H1 (cell line): ENCODE measurements around the gene TRAF3. TPM values are rescaled to one million over a fixed set of nuclear protein-coding genes. Genes with fewer than 3 reads are reported as not detected.

Experiments
- CTCF ChIA-PET: fragments of 300-600 bp; sonication (Branson Sonifier 250); formaldehyde crosslinking; loops from one replicate; lab custom pipeline; 2021; ENCODE audit not compliant: partially characterized antibody; lab: Charles Lee
- POLR2A ChIA-PET: fragments of 300-600 bp; sonication (Branson Sonifier 250); formaldehyde crosslinking; loops from one replicate; lab custom pipeline; 2021; ENCODE audit warnings: inconsistent platforms; ENCODE audit not compliant: partially characterized antibody; lab: Charles Lee
- DNase-seq, 2 experiments: peaks; one replicate each; pipeline versions ENCODE4 v3.0.0 to v3.0.0-alpha.2; 2010 to 2022; ENCODE audit warnings: low spot score in 2 of 2, low read depth in 1 of 2, mixed read lengths in 1 of 2
- FAIRE-seq: peaks from 2 replicates; lab custom pipeline; 2011; peaks lifted over from hg19 to GRCh38; lab: Jason Lieb, UNC
- H2AFZ ChIP-seq: 2 replicates; pipeline ENCODE4 v1.8.1; 2012; ENCODE audit warnings: low read length, inconsistent platforms
- H2AK5ac ChIP-seq: 2 replicates; pipeline ENCODE4 v1.6.1; 2013; ENCODE audit warnings: low read depth, low read length
- H2BK120ac ChIP-seq: replicated peaks from 2 replicates; pipeline ENCODE3; 2013; ENCODE audit warnings: low read depth, low read length, inconsistent platforms
- H2BK12ac ChIP-seq: 2 replicates; pipeline ENCODE4 v1.6.1; 2013; ENCODE audit warnings: low read depth, low read length
- H2BK15ac ChIP-seq: 2 replicates; pipeline ENCODE4 v1.6.1; 2013; ENCODE audit warnings: low read length
- H2BK20ac ChIP-seq: 2 replicates; pipeline ENCODE4 v1.6.1; 2013; ENCODE audit warnings: low read length
- H2BK5ac ChIP-seq: 2 replicates; pipeline ENCODE4 v1.6.1; 2013; ENCODE audit warnings: low read depth, low read length
- H3K14ac ChIP-seq: 2 replicates; pipeline ENCODE4 v1.6.1; 2013; ENCODE audit warnings: inconsistent platforms; ENCODE audit not compliant: insufficient read length
- H3K18ac ChIP-seq: 2 replicates; pipeline ENCODE4 v1.6.1; 2013; ENCODE audit warnings: low read length; ENCODE audit errors: extremely low read depth
- H3K23ac ChIP-seq: 2 replicates; pipeline ENCODE4 v1.6.1; 2013; ENCODE audit warnings: inconsistent platforms; ENCODE audit not compliant: insufficient read length
- H3K23me2 ChIP-seq: 2 replicates; pipeline ENCODE4 v1.6.1; 2013; ENCODE audit warnings: low read depth, low read length
- H3K27ac ChIP-seq: 2 replicates; pipeline ENCODE4 v1.6.1; 2011; ENCODE audit warnings: low read depth, low read length, inconsistent platforms
- H3K27me3 ChIP-seq, 4 experiments: replicated peaks in 1 of 4; 1 replicate in 1 of 4; 2 replicates in 3 of 4; pipeline versions ENCODE4 v1.6.1 to v1.8.1; 2011 to 2013; ENCODE audit warnings: low read length in 3 of 4, mild to moderate bottlenecking in 3 of 4, inconsistent platforms in 2 of 4, mixed read lengths in 2 of 4, moderate library complexity in 1 of 4; ENCODE audit not compliant: control insufficient read depth in 3 of 4, insufficient read depth in 3 of 4; ENCODE audit errors: extremely low read depth in 1 of 4
- H3K36me3 ChIP-seq, 4 experiments: 2 replicates each; pipeline versions ENCODE4 v1.6.1 to v1.8.1; 2011 to 2013; ENCODE audit warnings: mild to moderate bottlenecking in 4 of 4, low read length in 3 of 4, moderate library complexity in 2 of 4, control low read depth in 1 of 4, inconsistent platforms in 1 of 4; ENCODE audit not compliant: insufficient read depth in 4 of 4, control insufficient read depth in 2 of 4
- H3K4ac ChIP-seq: replicated peaks from 2 replicates; pipeline ENCODE3; 2013; ENCODE audit warnings: low read length, low read depth, mixed read lengths, inconsistent platforms; ENCODE audit not compliant: insufficient read length
- H3K4me1 ChIP-seq, 4 experiments: replicated peaks in 1 of 4; 1 replicate in 1 of 4; 2 replicates in 3 of 4; pipeline versions ENCODE4 v1.6.1 to v1.8.1; 2011 to 2013; ENCODE audit warnings: low read length in 3 of 4, inconsistent platforms in 2 of 4, mixed read lengths in 1 of 4; ENCODE audit not compliant: insufficient read depth in 4 of 4, control insufficient read depth in 3 of 4
- H3K4me2 ChIP-seq, 2 experiments: 2 replicates each; pipeline versions ENCODE4 v1.6.1 to v1.8.1; 2011 to 2013; ENCODE audit warnings: low read depth in 2 of 2, low read length in 2 of 2, control low read depth in 1 of 2, inconsistent platforms in 1 of 2, mild to moderate bottlenecking in 1 of 2; ENCODE audit not compliant: insufficient read depth in 1 of 2
- H3K4me3 ChIP-seq, 4 experiments: fragments of 200-600, 300-600 bp in 1 of 4; sonication (generic), shearing (Covaris generic), sonication (Bioruptor Twin) in 1 of 4; 2 replicates each; pipeline versions ENCODE4 v1.5.1 to v1.8.1; 2011 to 2016; ENCODE audit warnings: low read length in 4 of 4, low read depth in 3 of 4, control low read depth in 2 of 4, inconsistent platforms in 2 of 4, mild to moderate bottlenecking in 2 of 4, mixed read lengths in 1 of 4, moderate library complexity in 1 of 4; ENCODE audit not compliant: insufficient read depth in 2 of 4; ENCODE audit errors: extremely low read depth in 1 of 4
- H3K56ac ChIP-seq: replicated peaks from 2 replicates; pipeline ENCODE3; 2013; ENCODE audit warnings: low read depth, mild to moderate bottlenecking, mixed read lengths, low read length, inconsistent platforms; ENCODE audit not compliant: insufficient read length
- H3K79me1 ChIP-seq: 2 replicates; pipeline ENCODE4 v1.6.1; 2013; ENCODE audit warnings: low read depth, low read length, control low read depth
- H3K79me2 ChIP-seq, 2 experiments: 2 replicates each; pipeline versions ENCODE4 v1.6.1 to v1.8.1; 2012 to 2013; ENCODE audit warnings: low read length in 2 of 2, mild to moderate bottlenecking in 2 of 2, inconsistent platforms in 1 of 2; ENCODE audit not compliant: insufficient read depth in 2 of 2, control insufficient read depth in 1 of 2
- H3K9ac ChIP-seq, 4 experiments: replicated peaks in 1 of 4; 1 replicate in 1 of 4; 2 replicates in 3 of 4; pipeline versions ENCODE4 v1.6.1 to v1.8.1; 2011 to 2013; ENCODE audit warnings: low read depth in 3 of 4, low read length in 3 of 4, control low read depth in 2 of 4, mild to moderate bottlenecking in 2 of 4, moderate library complexity in 2 of 4, inconsistent platforms in 1 of 4; ENCODE audit errors: extremely low read depth in 1 of 4
- H3K9me3 ChIP-seq, 2 experiments: 2 replicates each; pipeline versions ENCODE4 v1.6.1 to v1.8.1; 2012 to 2013; ENCODE audit warnings: mild to moderate bottlenecking in 2 of 2, moderate library complexity in 2 of 2, control low read depth in 1 of 2, inconsistent platforms in 1 of 2, low read depth in 1 of 2, low read length in 1 of 2, mixed read lengths in 1 of 2; ENCODE audit not compliant: insufficient read depth in 2 of 2
- H4K20me1 ChIP-seq, 2 experiments: replicated peaks in 1 of 2; 2 replicates each; pipeline versions ENCODE3 to v1.8.1; 2011 to 2013; ENCODE audit warnings: inconsistent platforms in 2 of 2, low read length in 2 of 2, mild to moderate bottlenecking in 1 of 2; ENCODE audit not compliant: insufficient read depth in 2 of 2, control insufficient read depth in 1 of 2
- H4K5ac ChIP-seq: 2 replicates; pipeline ENCODE4 v1.6.1; 2013; ENCODE audit warnings: low read length, low read depth, mixed read lengths, inconsistent platforms; ENCODE audit not compliant: insufficient read length
- H4K8ac ChIP-seq: 2 replicates; pipeline ENCODE4 v1.8.0; 2013; ENCODE audit warnings: mild to moderate bottlenecking, moderate library complexity, low read length, inconsistent platforms; ENCODE audit not compliant: insufficient read depth; ENCODE audit errors: extremely low read depth
- H4K91ac ChIP-seq: replicated peaks from 2 replicates; pipeline ENCODE3; 2013; ENCODE audit warnings: low read length, mixed read lengths, inconsistent platforms; ENCODE audit not compliant: insufficient read length
- BACH1 ChIP-seq: IDR thresholded peaks from 2 replicates; pipeline ENCODE4 v1.6.1; 2012; ENCODE audit warnings: low read length, improper control_type of control experiment
- BCL11A ChIP-seq, 2 experiments: IDR thresholded peaks; one replicate each; pipeline ENCODE4 v1.6.1; 2011; ENCODE audit warnings: low read depth in 2 of 2, low read length in 2 of 2, mild to moderate bottlenecking in 2 of 2
- CBX5 ChIP-seq: fragments of 300-800, 300-1000 bp; sonication (generic); IDR thresholded peaks from 2 replicates; pipeline ENCODE4 v1.7.1; 2016; ENCODE audit warnings: antibody characterized with exemption, low read length, low read depth
- CBX8 ChIP-seq: fragments of 300-800, 300-1000 bp; sonication (generic); IDR thresholded peaks from 2 replicates; pipeline ENCODE4 v1.7.1; 2016; ENCODE audit warnings: low read depth, low read length, borderline replicate concordance
- CTBP2 ChIP-seq: IDR thresholded peaks from 2 replicates; pipeline ENCODE4 v1.7.0; 2011; ENCODE audit warnings: borderline replicate concordance, mild to moderate bottlenecking, moderate library complexity, mixed read lengths, low read length; ENCODE audit not compliant: insufficient read depth, insufficient read length
- EGR1 ChIP-seq: IDR thresholded peaks from 2 replicates; pipeline ENCODE4 v1.6.1; 2011; ENCODE audit warnings: low read depth, low read length, borderline replicate concordance
- HDAC2 ChIP-seq, 2 experiments: fragments of 300-600 bp in 1 of 2; sonication (generic) in 1 of 2; IDR thresholded peaks; 2 replicates each; pipeline ENCODE4 v1.6.1; 2011 to 2012; ENCODE audit warnings: low read depth in 2 of 2, low read length in 2 of 2, mild to moderate bottlenecking in 2 of 2, moderate library complexity in 2 of 2, borderline replicate concordance in 1 of 2, inconsistent platforms in 1 of 2
- HDAC6 ChIP-seq: IDR thresholded peaks from one replicate; pipeline ENCODE4 v1.7.1; 2012; ENCODE audit warnings: low read depth, mild to moderate bottlenecking, inconsistent platforms, low read length, moderate library complexity
- MAFK ChIP-seq: IDR thresholded peaks from 2 replicates; pipeline ENCODE4 v1.6.1; 2012; ENCODE audit warnings: low read depth, mild to moderate bottlenecking, improper control_type of control experiment, low read length
- POLR2A ChIP-seq, 2 experiments: IDR thresholded peaks; 1 replicate in 1 of 2; 2 replicates in 1 of 2; pipeline ENCODE4 v1.6.1; 2011; ENCODE audit warnings: low read depth in 2 of 2, low read length in 2 of 2, mild to moderate bottlenecking in 2 of 2; ENCODE audit errors: control extremely low read depth in 1 of 2
- SAP30 ChIP-seq: fragments of 300-600 bp; sonication (generic); IDR thresholded peaks from 2 replicates; pipeline ENCODE4 v1.7.1; 2012; ENCODE audit warnings: low read length, moderate library complexity, mild to moderate bottlenecking, inconsistent platforms; ENCODE audit not compliant: insufficient read depth, insufficient replicate concordance
- SP1 ChIP-seq: IDR thresholded peaks from 2 replicates; pipeline ENCODE4 v1.6.1; 2011; ENCODE audit warnings: low read depth, low read length
- SP2 ChIP-seq: IDR thresholded peaks from 2 replicates; pipeline ENCODE4 v1.6.1; 2012; ENCODE audit warnings: mild to moderate bottlenecking, low read length, inconsistent platforms
- TEAD4 ChIP-seq: IDR thresholded peaks from 2 replicates; pipeline ENCODE4 v1.6.1; 2012; ENCODE audit warnings: low read depth, low read length, inconsistent platforms, mixed read lengths
- WGBS, 2 experiments: shearing (Covaris generic) in 1 of 2; methylation state at CpG; one replicate each; pipeline versions ENCODE4 v1.1.6 to v1.1.7; 2013 to 2015; ENCODE audit warnings: low lambda C conversion rate in 2 of 2, mixed read lengths in 2 of 2, inconsistent platforms in 1 of 2, low coverage in 1 of 2, missing lambda C conversion rate in 1 of 2; ENCODE audit not compliant: insufficient replicate concordance in 2 of 2, insufficient coverage in 1 of 2, insufficient read length in 1 of 2; ENCODE audit errors: extremely low coverage in 1 of 2, missing lambda C conversion rate in 1 of 2; 5-methylcytosine and 5-hydroxymethylcytosine counted together
- polyA plus RNA-seq, 7 experiments: library from polyadenylated mRNA; depleted of rRNA in 3 of 7; stranded (reverse) in 5 of 7; unstranded in 2 of 7; fragments of >200 nt in 5 of 7; fragments of 200-250 nt in 2 of 7; gene quantifications; 1 replicate in 5 of 7; 2 replicates in 1 of 7; 4 replicates in 1 of 7; pipeline versions ENCODE4 v1.2.1 to v1.2.3, GENCODE V29; 2011 to 2013; ENCODE audit warnings: missing spikeins in 2 of 7, mixed read lengths in 2 of 7
- total RNA-seq: library from RNA; stranded (reverse); fragmentation: NEBNext Ultra II Directional; extraction: Animal tissue kit (Norgen Biotek cat#: 25700); gene quantifications from 2 replicates; pipeline ENCODE4 v1.2.1, GENCODE V29; 2021

Gene TRAF3
- total and polyA plus RNA-seq, 2 of the 8 experiments (the other 6 are each of a cell fraction or from before 2014, with no cell fraction given), result 5.8 to 12.1 TPM

GRCh38 chr14:102729825-102730224 is 47.4 kb upstream of the TRAF3 start:
- no peak overlapping the region for H3K14ac ChIP-seq
- no peak overlapping the region for H3K4ac ChIP-seq
- no peak overlapping the region for H3K9ac ChIP-seq
- no peak overlapping the region for H4K8ac ChIP-seq
- no peaks in the 10 kb centered on the region for H3K79me1 ChIP-seq
- H4K5ac ChIP-seq, result no peak overlapping the region
- H3K4me1 ChIP-seq, result peaks cover 0 to 4% (median 0%) of the 10 kb centered on the region in 4 experiments; a peak in 2 of 7 replicates
- H3K27ac ChIP-seq, result no peak overlapping the region
- no peak overlapping the region for H3K56ac ChIP-seq
- no peaks in the 10 kb centered on the region for H3K9me3 ChIP-seq
- TF ChIP-seq CTBP2, result no peak
- TF ChIP-seq SP2, result no peak
- TF ChIP-seq BACH1, result no peak
- no peak for TF ChIP-seq BCL11A (IDR thresholded peaks at IDR 0.05; ENCODE audit: low read depth in 2 of 2, low read length in 2 of 2)
- TF ChIP-seq EGR1, result no peak
- TF ChIP-seq POLR2A (IDR thresholded peaks at IDR 0.05; ENCODE audit: control extremely low read depth in 1 of 2, low read depth in 2 of 2, low read length in 2 of 2), result no peak
- no peak for TF ChIP-seq CBX8
- TF ChIP-seq MAFK, result no peak
- no peak for TF ChIP-seq CBX5
- TF ChIP-seq SP1, result no peak
- no peak for TF ChIP-seq SAP30
- TF ChIP-seq TEAD4, result no peak
- TF ChIP-seq HDAC2 (IDR thresholded peaks at IDR 0.05; ENCODE audit: borderline replicate concordance in 1 of 2, low read depth in 2 of 2, low read length in 2 of 2), result no peak
- no peak for TF ChIP-seq HDAC6
- TF ChIP-seq, all 59 proteins: peak for 0
- no peak for DNase-seq
- Histone ChIP-seq H2BK15ac (no peak overlapping the region), H2BK12ac (no peak overlapping the region), H3K4me3 (no peak overlapping the region), H2BK120ac (no peak overlapping the region), H2BK20ac (no peak overlapping the region), H3K4me2 (no peak overlapping the region), H4K91ac (no peak overlapping the region), H4K20me1 (no peaks in the 10 kb centered on the region), H3K79me2 (no peaks in the 10 kb centered on the region), H2AK5ac (no peak overlapping the region), H2AFZ (no peak overlapping the region), H3K18ac (no peak overlapping the region), H3K36me3 (peaks cover 3 to 38% (median 14%) of the 10 kb centered on the region in 4 experiments; a peak in 5 of 8 replicates), H3K27me3 (no peaks in the 10 kb centered on the region), H2BK5ac (no peak overlapping the region), H3K23ac (no peak overlapping the region), H3K23me2 (no peaks in the 10 kb centered on the region)
- ChIA-PET CTCF (interaction anchor here (0.8 to 3.8 kb wide), 5 partner anchors 12 to 148 kb away, joined by 3 to 19 read pairs (median 3); no protein-coding TSS in a partner anchor), POLR2A (interaction anchor here (1.2 to 1.3 kb wide), 2 partner anchors 11 to 29 kb away, joined by 3 to 4 read pairs; no protein-coding TSS in a partner anchor)
- no peak for FAIRE-seq
- WGBS, 2 experiments, result 91% methylated on average over 8 of the region's 8 CpGs; no CpG with 5 or more reads in 1 of the 2 experiments
